Tibial nerve (tissue), 4 donors: ENCODE measurements around the gene SGPL1.
"Not testable (repeated sequence)": the region's sequence is repeated elsewhere in the genome, so short reads cannot be mapped to it uniquely, and the experiment has no call there.

Source experiments
- CTCF ChIP-seq, 5 experiments: fragments of 200-600 bp in 3 of 5; fragments of 450-650 bp in 2 of 5; sonication (generic) in 3 of 5; IDR thresholded peaks; one replicate each; pipeline ENCODE4 v1.5.1; 2016 to 2019; ENCODE audit warnings: antibody characterized with exemption in 5 of 5, mild to moderate bottlenecking in 3 of 5, moderate library complexity in 2 of 5
- EP300 ChIP-seq, 2 donors: sonication (generic); formaldehyde crosslinking; IDR thresholded peaks; one replicate each; pipeline ENCODE4 v1.6.1; 2017; ENCODE audit warnings: antibody characterized with exemption in 2 of 2, mild to moderate bottlenecking in 1 of 2
- POLR2A ChIP-seq, 2 donors: fragments of 450-650 bp; IDR thresholded peaks; one replicate each; pipeline ENCODE4 v1.6.1; 2017; ENCODE audit warnings: antibody characterized with exemption in 2 of 2, mild to moderate bottlenecking in 2 of 2, moderate library complexity in 2 of 2

- TF ChIP-seq CTCF, POLR2A, EP300 (IDR thresholded peaks at IDR 0.05): not testable (repeated sequence)
These were observed 45.9 kb downstream of the SGPL1 start for GRCh38 chr10:70861495-70862197.
